ENCODE results near the gene HELB.

The HELB gene

DNA sequence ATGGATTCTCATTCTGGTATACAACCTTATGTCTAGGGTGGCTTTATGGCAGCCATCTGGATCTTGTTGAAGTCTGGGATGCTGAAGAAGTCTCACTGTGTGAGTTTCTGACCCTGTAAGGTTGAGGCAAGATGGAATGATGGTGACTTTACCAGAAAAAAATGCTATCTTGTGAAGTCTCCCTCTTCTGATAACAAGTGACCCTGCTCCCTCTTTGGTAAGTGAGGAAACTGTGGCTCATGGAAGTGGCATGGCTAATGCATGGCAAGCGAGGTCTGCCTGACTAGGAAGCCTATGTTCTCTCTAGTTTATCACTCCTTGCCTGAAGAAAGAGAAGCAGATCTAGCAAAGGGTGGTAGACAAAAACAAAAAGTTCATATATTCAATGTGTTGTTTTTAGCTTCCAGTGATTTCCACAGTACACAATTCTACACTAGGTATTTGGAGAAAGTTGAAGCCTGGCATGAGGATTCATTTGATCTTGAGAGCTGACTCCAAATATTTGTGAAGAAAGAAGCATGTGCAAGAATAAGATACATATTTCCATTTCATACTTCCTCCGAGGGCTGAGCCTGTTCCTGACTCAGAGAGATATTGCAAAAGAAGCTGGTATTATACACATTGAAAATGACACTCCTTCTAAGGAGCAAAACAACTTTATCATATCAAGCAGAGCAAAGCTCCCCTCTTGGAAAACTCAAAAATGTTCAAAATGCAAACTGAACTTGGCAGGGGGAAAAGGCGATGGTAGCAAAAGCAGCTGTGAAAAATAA, 63.6 kb downstream of the HELB start:
- no peak for DNase-seq (ENCODE audit: low spot score)

DNA sequence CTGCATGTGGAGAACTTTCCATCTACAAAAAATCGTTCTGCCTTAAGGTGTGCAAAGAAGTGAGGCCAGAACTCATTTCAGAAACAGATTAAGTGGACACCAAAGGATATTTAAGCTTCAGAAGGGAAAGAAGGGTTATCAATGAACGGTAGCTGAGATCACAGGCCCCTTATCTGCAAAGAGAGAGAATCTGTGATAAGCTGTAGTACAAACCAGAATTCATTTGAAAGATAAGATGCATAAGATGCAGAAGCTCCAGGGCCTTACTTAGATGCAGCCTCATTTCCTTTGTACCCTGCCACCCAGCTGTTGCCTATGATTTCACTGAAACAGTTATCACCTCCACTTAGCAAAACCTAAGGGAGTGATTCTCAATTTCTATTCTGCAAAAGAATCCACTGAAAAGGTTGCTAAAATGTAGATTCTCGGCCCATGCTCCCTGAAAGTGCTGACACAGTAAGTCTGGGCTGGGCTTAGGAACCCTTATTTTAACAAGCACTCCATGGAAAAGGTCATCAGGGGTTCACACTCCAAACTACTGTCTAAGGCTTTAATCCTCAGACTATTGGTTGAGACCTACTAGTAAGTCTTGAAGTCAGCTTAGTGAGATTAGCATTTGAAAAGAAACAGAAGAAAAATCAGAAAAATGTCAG, 64.8 kb downstream of the HELB start:
- no peak for DNase-seq (ENCODE audit: low spot score)

DNA sequence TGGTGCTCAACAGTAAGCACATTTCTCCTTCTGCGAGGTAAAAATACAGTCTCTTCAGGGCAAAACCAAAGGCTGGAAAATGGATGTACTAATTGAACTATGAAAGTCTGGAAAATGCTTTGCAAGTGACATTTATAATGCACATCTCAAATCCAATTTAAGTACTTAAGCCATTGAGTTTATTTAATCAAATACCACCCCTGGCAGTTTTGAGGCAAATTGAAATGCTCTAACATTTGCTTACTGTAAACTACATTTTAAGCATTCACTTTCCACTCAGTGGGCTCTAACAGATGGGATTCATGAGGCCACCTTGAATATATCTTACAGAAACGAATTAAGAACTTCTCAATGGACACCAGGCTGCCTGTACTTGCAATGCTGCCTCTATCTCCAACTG, 69.7 kb downstream of the HELB start:
- no peak for DNase-seq (ENCODE audit: low spot score)

DNA sequence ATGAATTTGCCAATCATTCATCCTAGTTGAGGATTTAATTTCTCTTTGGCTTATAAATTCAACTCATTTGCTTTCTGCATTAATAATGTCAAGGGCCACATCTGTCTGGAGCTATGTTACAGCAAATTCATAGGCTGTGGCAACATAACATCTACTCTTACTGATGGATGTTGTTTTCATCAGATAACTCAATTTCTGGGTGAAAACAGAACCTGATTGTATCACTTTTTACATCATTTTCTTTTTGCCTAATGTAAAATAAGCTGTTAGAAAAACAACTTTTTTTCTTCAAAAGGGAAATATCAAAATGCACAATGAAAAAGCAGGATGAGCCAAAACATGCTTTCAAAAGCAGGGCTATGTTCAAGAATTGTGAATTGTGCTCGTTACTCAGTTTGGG, 73.3 kb downstream of the HELB start:
- DNase-seq (ENCODE audit: low spot score), result no peak

DNA sequence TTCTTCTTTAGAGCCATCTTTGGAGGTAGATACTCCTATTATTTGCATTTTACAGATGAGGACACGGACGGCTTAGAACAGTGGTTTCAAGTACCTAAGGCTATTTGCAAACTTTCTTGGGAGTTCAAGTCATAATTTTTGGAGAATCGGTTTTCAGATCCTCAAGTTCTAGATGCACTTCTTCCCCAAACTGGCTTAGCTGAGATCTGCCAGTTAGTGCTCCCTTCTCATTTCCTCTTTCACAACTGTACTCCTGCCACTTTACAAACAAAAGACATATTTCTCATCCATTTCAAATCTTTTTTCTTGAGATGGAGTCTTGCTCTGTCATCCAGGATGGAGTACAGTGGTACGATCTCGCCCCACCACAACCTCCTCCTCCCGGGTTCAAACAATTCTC, 77.3 kb downstream of the HELB start:
- DNase-seq (ENCODE audit: low spot score), result no peak

DNA sequence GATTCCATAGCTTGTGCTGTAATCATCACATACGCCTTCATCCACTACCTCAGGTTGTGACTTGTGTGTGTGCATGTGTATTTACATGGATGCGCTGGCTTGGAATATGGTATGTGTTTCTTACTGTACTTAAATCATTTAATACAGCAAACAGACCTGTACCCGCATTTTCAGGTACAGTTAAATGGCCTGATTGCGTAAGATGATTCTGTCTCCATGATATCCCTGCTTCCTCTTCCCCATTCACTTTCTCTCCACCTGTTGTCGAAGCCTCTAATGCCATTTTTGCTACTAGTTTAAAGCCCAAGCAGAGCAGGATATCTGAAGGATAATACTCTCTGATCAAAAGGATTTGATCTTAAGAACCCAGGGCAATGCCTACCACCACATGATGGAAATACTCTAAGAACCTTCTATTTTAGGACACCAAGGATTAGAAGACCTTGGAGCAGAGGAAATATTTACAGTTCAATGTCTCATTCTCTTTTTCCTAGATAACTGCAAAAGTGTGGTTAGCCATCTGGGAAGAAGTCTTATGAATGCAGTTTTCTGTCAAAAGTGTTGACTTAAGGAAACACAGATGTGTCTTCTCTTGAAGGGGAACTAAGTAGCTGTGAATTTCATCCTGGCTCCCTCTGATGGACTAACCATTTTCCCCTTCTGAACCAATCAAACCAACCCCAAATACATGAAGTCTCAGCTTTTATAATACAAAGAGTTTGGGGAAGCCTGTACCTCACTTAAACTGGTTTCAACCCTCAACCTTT, 78.7 kb downstream of the HELB start:
- no peak for DNase-seq (ENCODE audit: low spot score)

DNA sequence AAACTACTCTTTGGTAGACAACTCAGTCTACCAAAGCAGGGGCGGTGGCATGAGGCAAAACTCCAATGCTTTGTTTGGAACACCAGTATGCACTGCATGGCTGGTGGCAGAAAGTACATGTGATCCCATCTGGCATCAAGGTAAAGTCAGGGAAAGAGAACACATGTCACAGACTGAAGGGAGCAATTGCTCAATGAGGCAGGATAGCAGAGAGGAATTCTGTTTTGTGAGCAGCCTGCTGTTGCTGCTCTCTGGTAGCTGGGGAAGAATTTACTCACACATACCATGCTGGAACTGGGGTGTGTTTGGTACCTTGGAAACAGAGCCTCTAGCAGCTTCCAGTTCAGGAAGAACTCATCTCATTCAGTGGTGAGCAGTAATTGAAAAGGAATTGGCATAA, 84.8 kb downstream of the HELB start:
- no peak for DNase-seq (ENCODE audit: low spot score)
